ENCODE results near the gene AMFR.

GRCh38 chr16:56413381-56413780, 12.0 kb downstream of the AMFR start:
- no peak for TF ChIP-seq CTCF (IDR thresholded peaks at IDR 0.05)
- TF ChIP-seq POLR2AphosphoS5 (IDR thresholded peaks at IDR 0.05) = no peak
- TF ChIP-seq POLR2A (IDR thresholded peaks at IDR 0.05) = no peak
